ENCODE measurements around the gene NCOA7. TPM values are rescaled to one million over a fixed set of nuclear protein-coding genes. Genes with fewer than 3 reads are reported as not detected.

Gene NCOA7
- total and polyA plus RNA-seq, 2 of the 8 experiments (the other 6 are each of a cell fraction or from before 2014, with no cell fraction given) = 2.6 to 10.7 TPM

DNA sequence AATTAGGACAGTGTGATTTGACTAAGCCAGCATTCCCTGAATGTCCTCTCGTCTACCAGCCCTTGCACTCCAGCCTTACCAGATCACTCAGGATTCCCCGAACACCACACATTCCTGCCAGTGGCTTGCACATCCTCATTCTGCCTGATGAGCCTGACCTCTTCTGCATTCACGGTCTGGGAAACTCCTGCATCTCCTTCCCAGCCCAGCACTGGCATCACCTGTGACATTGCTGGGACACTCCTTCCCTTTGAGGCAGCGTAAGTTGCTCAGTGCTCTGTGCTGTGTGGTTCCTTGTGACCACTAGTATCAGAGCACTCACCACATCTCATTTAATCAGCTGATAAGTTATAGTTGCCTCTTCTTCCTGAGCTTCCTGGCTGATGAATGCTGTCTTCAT lies 17.3 kb downstream of the NCOA7 start:
- Histone ChIP-seq H3K14ac (ENCODE audit: insufficient read length) (no peak overlapping the region), H3K79me2 (ENCODE audit: control insufficient read depth in 1 of 2, insufficient read depth in 2 of 2, low read length in 2 of 2) (0 out of 4 replicates have a peak, but pooled peaks cover 0 to 2% of the 10 kb centered on the region in 2 experiments), H3K23ac (ENCODE audit: insufficient read length) (no peak overlapping the region), H2BK5ac (ENCODE audit: low read depth, low read length) (no peak overlapping the region), H3K4me2 (ENCODE audit: insufficient read depth in 1 of 2, low read depth in 2 of 2, low read length in 2 of 2) (no peak overlapping the region), H3K23me2 (ENCODE audit: low read depth, low read length) (no peaks in the 10 kb centered on the region), H3K9me3 (ENCODE audit: insufficient read depth in 2 of 2, low read depth in 1 of 2, low read length in 1 of 2) (no peaks in the 10 kb centered on the region), H2AFZ (ENCODE audit: low read length) (no peak overlapping the region), H3K18ac (ENCODE audit: extremely low read depth, low read length) (no peak overlapping the region), H4K8ac (ENCODE audit: extremely low read depth, insufficient read depth, low read length) (no peak overlapping the region), H3K9ac (replicated peaks in 1 of 4; ENCODE audit: extremely low read depth in 1 of 4, low read depth in 3 of 4, low read length in 3 of 4) (no peak overlapping the region; a peak in 1 of 7 replicates), H3K56ac (replicated peaks; ENCODE audit: insufficient read length, low read depth, low read length) (no peak overlapping the region), H3K4ac (replicated peaks; ENCODE audit: insufficient read length, low read depth, low read length) (no peak overlapping the region), H2AK5ac (ENCODE audit: low read depth, low read length) (no peak overlapping the region), H3K79me1 (ENCODE audit: low read depth, low read length) (peaks cover 3% of the 10 kb centered on the region; the same call in 1 of the 2 replicates), H4K20me1 (replicated peaks in 1 of 2; ENCODE audit: control insufficient read depth in 1 of 2, insufficient read depth in 2 of 2, low read length in 2 of 2) (no peaks in the 10 kb centered on the region), H2BK12ac (ENCODE audit: low read depth, low read length) (no peak overlapping the region), H3K27me3 (replicated peaks in 1 of 4; ENCODE audit: control insufficient read depth in 3 of 4, extremely low read depth in 1 of 4, insufficient read depth in 3 of 4, low read length in 3 of 4) (no peaks in the 10 kb centered on the region), H4K91ac (replicated peaks; ENCODE audit: insufficient read length, low read length) (no peak overlapping the region), H3K27ac (ENCODE audit: low read depth, low read length) (no peak overlapping the region), H3K36me3 (ENCODE audit: control insufficient read depth in 2 of 4, insufficient read depth in 4 of 4, low read length in 3 of 4) (no peaks in the 10 kb centered on the region), H2BK120ac (replicated peaks; ENCODE audit: low read depth, low read length) (no peak overlapping the region), H2BK15ac (ENCODE audit: low read length) (no peak overlapping the region), H2BK20ac (ENCODE audit: low read length) (no peak overlapping the region), H3K4me3 (ENCODE audit: extremely low read depth in 1 of 4, insufficient read depth in 2 of 4, low read depth in 3 of 4, low read length in 4 of 4) (no peak overlapping the region), H4K5ac (ENCODE audit: insufficient read length, low read depth, low read length) (no peak overlapping the region), H3K4me1 (replicated peaks in 1 of 4; ENCODE audit: control insufficient read depth in 3 of 4, insufficient read depth in 4 of 4, low read length in 3 of 4) (no peaks in the 10 kb centered on the region)
- WGBS, 2 experiments (ENCODE audit: extremely low coverage in 1 of 2, insufficient coverage in 1 of 2, insufficient read length in 1 of 2, insufficient replicate concordance in 2 of 2, low coverage in 1 of 2, low lambda C conversion rate in 2 of 2, missing lambda C conversion rate in 1 of 2) = 83% methylated on average over 4 of the region's 4 CpGs; no CpG with 5 or more reads in 1 of the 2 experiments
- FAIRE-seq (no peak), DNase-seq (ENCODE audit: low read depth in 1 of 2, low spot score in 2 of 2) (no peak)
- POLR2A ChIA-PET (ENCODE audit: partially characterized antibody) = interaction anchor here (1.0 to 1.3 kb wide), 2 partner anchors 16 to 18 kb away, joined by 3 to 5 read pairs; partner anchors contain the start of gene NCOA7
- TF ChIP-seq TEAD4 (IDR thresholded peaks at IDR 0.05; ENCODE audit: low read depth, low read length) = 0 out of 2 replicates have a peak, but pooled peaks have one; percentile 13
- TF ChIP-seq, protein P1, sequence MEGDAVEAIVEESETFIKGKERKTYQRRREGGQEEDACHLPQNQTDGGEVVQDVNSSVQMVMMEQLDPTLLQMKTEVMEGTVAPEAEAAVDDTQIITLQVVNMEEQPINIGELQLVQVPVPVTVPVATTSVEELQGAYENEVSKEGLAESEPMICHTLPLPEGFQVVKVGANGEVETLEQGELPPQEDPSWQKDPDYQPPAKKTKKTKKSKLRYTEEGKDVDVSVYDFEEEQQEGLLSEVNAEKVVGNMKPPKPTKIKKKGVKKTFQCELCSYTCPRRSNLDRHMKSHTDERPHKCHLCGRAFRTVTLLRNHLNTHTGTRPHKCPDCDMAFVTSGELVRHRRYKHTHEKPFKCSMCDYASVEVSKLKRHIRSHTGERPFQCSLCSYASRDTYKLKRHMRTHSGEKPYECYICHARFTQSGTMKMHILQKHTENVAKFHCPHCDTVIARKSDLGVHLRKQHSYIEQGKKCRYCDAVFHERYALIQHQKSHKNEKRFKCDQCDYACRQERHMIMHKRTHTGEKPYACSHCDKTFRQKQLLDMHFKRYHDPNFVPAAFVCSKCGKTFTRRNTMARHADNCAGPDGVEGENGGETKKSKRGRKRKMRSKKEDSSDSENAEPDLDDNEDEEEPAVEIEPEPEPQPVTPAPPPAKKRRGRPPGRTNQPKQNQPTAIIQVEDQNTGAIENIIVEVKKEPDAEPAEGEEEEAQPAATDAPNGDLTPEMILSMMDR (IDR thresholded peaks at IDR 0.05; ENCODE audit: control extremely low read depth in 1 of 3, insufficient read depth in 1 of 3, low read depth in 1 of 3, low read length in 3 of 3) = no peak
- CTCF ChIA-PET (ENCODE audit: partially characterized antibody) = interaction anchor here (1.6 to 4.5 kb wide), 2 partner anchors 16 to 26 kb away, joined by 3 to 18 read pairs; partner anchors contain the start of gene NCOA7
